ENCODE data around the gene TSC2. TPM values are rescaled to one million over a fixed set of nuclear protein-coding genes. Genes with fewer than 3 reads are reported as not detected.

Gene TSC2
- total and polyA plus RNA-seq, 9 of the 15 experiments (the other 6 are each of a cell fraction or from before 2014, with no cell fraction given) = 1.3 to 68.1 (median 16.6) TPM

GRCh38 chr16:2009791-2010510 is 37.8 kb upstream of the TSC2 start, which contains the start of gene ZNF598 (continued):
- TF ChIP-seq, protein P1, sequence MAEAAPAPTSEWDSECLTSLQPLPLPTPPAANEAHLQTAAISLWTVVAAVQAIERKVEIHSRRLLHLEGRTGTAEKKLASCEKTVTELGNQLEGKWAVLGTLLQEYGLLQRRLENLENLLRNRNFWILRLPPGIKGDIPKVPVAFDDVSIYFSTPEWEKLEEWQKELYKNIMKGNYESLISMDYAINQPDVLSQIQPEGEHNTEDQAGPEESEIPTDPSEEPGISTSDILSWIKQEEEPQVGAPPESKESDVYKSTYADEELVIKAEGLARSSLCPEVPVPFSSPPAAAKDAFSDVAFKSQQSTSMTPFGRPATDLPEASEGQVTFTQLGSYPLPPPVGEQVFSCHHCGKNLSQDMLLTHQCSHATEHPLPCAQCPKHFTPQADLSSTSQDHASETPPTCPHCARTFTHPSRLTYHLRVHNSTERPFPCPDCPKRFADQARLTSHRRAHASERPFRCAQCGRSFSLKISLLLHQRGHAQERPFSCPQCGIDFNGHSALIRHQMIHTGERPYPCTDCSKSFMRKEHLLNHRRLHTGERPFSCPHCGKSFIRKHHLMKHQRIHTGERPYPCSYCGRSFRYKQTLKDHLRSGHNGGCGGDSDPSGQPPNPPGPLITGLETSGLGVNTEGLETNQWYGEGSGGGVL (CRISPR knock-in tag; IDR thresholded peaks at IDR 0.05) = no peak
- TF ChIP-seq CREB5 (CRISPR knock-in tag; IDR thresholded peaks at IDR 0.05) (no peak), MEF2A (IDR thresholded peaks at IDR 0.05; ENCODE audit: control insufficient read depth, low read depth, low read length) (no peak), RAD21 (CRISPR knock-in tag; conservative IDR thresholded peaks at IDR 0.05 in 1 of 2, IDR thresholded peaks at IDR 0.05 in 1 of 2) (no peak), SLC30A9 (CRISPR knock-in tag; IDR thresholded peaks at IDR 0.05) (no peak), PURB (CRISPR knock-in tag; IDR thresholded peaks at IDR 0.05; ENCODE audit: low read depth) (no peak), CC2D1A (IDR thresholded peaks at IDR 0.05) (no peak), U2AF1 (optimal IDR thresholded peaks at IDR 0.05; ENCODE audit: low read depth, low read length) (peak; percentile 86), ZNF431 (CRISPR knock-in tag; IDR thresholded peaks at IDR 0.05) (peak; percentile 62; the same call in 1 of the 2 replicates), ZNF79 (CRISPR knock-in tag; IDR thresholded peaks at IDR 0.05; ENCODE audit: low read depth) (no peak), NBN (IDR thresholded peaks at IDR 0.05; ENCODE audit: low read depth) (peak; percentile 74), ATF6 (CRISPR knock-in tag; IDR thresholded peaks at IDR 0.05) (peak; percentile 93; the same call in 1 of the 2 replicates)
- TF ChIP-seq, protein P2, sequence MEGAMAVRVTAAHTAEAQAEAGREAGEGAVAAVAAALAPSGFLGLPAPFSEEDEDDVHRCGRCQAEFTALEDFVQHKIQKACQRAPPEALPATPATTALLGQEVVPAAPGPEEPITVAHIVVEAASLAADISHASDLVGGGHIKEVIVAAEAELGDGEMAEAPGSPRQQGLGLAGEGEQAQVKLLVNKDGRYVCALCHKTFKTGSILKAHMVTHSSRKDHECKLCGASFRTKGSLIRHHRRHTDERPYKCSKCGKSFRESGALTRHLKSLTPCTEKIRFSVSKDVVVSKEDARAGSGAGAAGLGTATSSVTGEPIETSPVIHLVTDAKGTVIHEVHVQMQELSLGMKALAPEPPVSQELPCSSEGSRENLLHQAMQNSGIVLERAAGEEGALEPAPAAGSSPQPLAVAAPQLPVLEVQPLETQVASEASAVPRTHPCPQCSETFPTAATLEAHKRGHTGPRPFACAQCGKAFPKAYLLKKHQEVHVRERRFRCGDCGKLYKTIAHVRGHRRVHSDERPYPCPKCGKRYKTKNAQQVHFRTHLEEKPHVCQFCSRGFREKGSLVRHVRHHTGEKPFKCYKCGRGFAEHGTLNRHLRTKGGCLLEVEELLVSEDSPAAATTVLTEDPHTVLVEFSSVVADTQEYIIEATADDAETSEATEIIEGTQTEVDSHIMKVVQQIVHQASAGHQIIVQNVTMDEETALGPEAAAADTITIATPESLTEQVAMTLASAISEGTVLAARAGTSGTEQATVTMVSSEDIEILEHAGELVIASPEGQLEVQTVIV (CRISPR knock-in tag; IDR thresholded peaks at IDR 0.05; ENCODE audit: borderline replicate concordance) = no peak
- TF ChIP-seq, protein P3, sequence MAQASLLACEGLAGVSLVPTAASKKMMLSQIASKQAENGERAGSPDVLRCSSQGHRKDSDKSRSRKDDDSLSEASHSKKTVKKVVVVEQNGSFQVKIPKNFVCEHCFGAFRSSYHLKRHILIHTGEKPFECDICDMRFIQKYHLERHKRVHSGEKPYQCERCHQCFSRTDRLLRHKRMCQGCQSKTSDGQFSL (CRISPR knock-in tag; IDR thresholded peaks at IDR 0.05) = no peak
- TF ChIP-seq, protein P3 (tag; IDR thresholded peaks at IDR 0.05) = 0 out of 4 replicates have a peak, but pooled peaks of 1 of the 2 experiments have one; percentile 37

Measured in K562 (cell line).